WERI-Rb-1 (cell line): ENCODE data around the gene ANGPTL2.

Experiments used
- DNase-seq: peaks from one replicate; pipeline ENCODE4 v3.0.0-alpha.2; 2020
- H3K27ac ChIP-seq: fragments of 250-450 bp; sonication (Bioruptor Pico); 2 replicates; pipeline ENCODE4 v1.5.1; 2020; ENCODE audit warnings: mild to moderate bottlenecking, moderate library complexity
- H3K27me3 ChIP-seq: fragments of 250-450 bp; sonication (Bioruptor Pico); 2 replicates; pipeline ENCODE4 v1.5.1; 2021; ENCODE audit warnings: mild to moderate bottlenecking, low read depth, moderate library complexity; ENCODE audit not compliant: insufficient read depth, severe bottlenecking
- H3K36me3 ChIP-seq: fragments of 250-450 bp; sonication (Bioruptor Pico); 2 replicates; pipeline ENCODE4 v1.5.1; 2020; ENCODE audit warnings: mild to moderate bottlenecking, moderate library complexity
- H3K4me3 ChIP-seq: 2 replicates; pipeline ENCODE4 v1.5.1; 2011; ENCODE audit warnings: low read depth, mild to moderate bottlenecking, control low read depth, low read length
- H3K9me3 ChIP-seq: fragments of 250-450 bp; sonication (Bioruptor Pico); 2 replicates; pipeline ENCODE4 v1.5.1; 2021; ENCODE audit warnings: mild to moderate bottlenecking, moderate library complexity; ENCODE audit not compliant: severe bottlenecking
- TF ChIP-seq, protein P1 (sequence below): IDR thresholded peaks from 2 replicates; pipeline ENCODE4 v1.5.1; 2011; ENCODE audit warnings: low read depth, mild to moderate bottlenecking, control low read depth, inconsistent platforms, low read length

Gene ANGPTL2

DNA sequence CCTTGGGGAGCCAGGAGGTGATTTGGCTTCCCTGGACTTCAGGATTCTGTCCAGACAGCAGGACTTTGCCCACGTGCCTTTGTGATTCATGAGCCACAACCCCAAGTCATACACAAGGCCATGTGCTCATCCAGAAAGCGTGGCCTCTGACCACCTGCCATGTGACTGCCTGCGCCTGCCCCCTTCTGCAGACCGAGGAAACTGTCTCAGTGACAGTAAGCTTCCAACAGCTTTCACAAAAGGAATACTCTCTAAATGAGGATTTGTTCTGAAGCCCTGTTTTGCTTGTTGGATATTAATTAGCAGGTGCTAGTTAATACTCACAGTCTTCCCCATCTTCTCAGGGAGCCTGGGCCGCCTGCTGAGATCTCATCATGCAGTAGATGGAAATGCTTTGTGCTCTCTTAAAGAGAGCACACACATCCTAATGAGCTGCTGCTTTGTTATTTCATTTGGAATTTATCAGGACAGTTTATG is 36.9 kb upstream of the ANGPTL2 start:
- Histone ChIP-seq H3K4me3 (no peak overlapping the region), H3K27ac (peak overlapping the region; percentile 58), H3K27me3 (no peaks in the 10 kb centered on the region), H3K36me3 (no peaks in the 10 kb centered on the region), H3K9me3 (no peaks in the 10 kb centered on the region)
- peak; percentile 93 for DNase-seq
- TF ChIP-seq, protein P1, sequence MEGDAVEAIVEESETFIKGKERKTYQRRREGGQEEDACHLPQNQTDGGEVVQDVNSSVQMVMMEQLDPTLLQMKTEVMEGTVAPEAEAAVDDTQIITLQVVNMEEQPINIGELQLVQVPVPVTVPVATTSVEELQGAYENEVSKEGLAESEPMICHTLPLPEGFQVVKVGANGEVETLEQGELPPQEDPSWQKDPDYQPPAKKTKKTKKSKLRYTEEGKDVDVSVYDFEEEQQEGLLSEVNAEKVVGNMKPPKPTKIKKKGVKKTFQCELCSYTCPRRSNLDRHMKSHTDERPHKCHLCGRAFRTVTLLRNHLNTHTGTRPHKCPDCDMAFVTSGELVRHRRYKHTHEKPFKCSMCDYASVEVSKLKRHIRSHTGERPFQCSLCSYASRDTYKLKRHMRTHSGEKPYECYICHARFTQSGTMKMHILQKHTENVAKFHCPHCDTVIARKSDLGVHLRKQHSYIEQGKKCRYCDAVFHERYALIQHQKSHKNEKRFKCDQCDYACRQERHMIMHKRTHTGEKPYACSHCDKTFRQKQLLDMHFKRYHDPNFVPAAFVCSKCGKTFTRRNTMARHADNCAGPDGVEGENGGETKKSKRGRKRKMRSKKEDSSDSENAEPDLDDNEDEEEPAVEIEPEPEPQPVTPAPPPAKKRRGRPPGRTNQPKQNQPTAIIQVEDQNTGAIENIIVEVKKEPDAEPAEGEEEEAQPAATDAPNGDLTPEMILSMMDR, result peak; percentile 75

- no peaks in the 10 kb centered on the region for H3K36me3 ChIP-seq
- TF ChIP-seq, protein P1, result no peak
- H3K27me3 ChIP-seq, result no peaks in the 10 kb centered on the region
- H3K9me3 ChIP-seq, result no peaks in the 10 kb centered on the region
- DNase-seq, result no peak
- H3K27ac ChIP-seq, result peak overlapping the region; percentile 6
- no peak overlapping the region for H3K4me3 ChIP-seq
Measured at GRCh38 chr9:127158786-127159324, 36.4 kb upstream of the ANGPTL2 start.

DNA sequence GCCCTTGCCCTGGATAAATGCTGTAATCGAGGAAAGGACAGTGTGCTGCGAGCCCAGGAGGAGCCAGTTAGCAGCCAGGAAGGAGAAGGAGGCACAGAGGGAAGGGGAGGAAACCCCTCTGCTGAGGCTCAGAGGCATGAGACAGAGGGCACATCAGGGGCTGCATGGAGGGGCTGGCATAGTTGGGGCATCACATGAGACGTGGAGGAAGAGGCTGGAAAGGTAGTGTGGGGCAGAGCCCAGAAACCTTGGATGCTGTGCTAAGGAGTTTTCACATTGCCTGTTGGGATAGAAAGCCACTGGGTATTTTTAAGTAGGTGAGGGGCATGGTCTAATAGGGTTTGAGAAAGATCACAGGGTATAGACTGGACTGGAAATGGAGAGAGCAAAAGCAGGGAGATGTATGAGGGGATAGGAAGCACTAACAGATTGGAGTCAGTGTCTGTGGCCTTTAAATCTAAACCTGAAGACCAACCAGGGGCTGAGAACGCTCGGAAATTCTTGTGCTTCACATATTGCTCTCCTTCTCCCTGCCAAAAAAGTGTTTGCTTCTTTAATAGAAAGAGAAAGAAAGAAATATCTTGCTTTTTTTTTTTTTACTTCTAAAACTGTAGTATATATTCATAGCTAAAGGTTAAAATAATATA is 33.0 kb upstream of the ANGPTL2 start:
- Histone ChIP-seq H3K27ac (no peak overlapping the region), H3K27me3 (no peaks in the 10 kb centered on the region), H3K36me3 (no peaks in the 10 kb centered on the region), H3K4me3 (no peak overlapping the region), H3K9me3 (no peaks in the 10 kb centered on the region)
- no peak for DNase-seq
- TF ChIP-seq, protein P1, result no peak

DNA sequence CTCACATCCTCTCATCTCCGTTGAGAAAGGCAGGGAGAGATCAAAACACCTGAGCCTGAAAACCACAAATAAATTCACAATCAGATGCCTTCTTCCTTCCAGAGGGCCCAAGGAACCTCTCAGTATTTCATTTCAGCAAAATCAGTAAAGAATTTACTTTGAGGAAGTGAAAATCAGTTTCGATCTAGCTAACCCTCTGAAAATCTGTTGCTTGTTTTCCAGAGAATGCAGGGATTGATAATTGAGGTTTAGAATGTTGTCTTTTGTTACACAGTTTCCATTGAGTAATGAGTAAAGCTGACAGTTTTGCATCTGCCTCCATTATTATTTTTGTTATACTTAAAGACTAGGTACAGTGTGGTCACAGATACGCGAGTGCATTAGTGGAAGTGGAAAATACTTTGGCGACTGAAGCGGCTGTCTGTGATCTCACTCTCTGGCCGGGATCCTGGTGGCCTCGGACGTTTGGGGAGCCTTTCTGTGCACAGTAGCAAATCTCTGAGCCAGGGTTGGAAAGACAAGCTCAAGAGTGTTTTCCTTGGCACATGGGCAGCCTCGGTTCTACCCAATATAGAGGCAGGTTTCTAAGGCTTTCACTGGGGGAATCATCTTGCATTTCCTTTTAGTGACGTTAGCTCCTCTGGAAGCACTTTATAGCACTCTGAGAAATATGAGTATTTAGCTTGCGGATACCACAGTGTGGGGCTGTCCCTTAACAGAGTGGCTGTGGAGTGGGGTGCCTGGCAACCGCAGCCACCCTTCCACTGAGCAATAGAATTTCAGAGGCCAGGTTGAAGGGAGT is 32.2 kb upstream of the ANGPTL2 start:
- Histone ChIP-seq H3K27me3 (no peaks in the 10 kb centered on the region), H3K36me3 (no peaks in the 10 kb centered on the region), H3K27ac (no peak overlapping the region), H3K9me3 (no peaks in the 10 kb centered on the region), H3K4me3 (no peak overlapping the region)
- TF ChIP-seq, protein P1, result no peak
- DNase-seq, result no peak

DNA sequence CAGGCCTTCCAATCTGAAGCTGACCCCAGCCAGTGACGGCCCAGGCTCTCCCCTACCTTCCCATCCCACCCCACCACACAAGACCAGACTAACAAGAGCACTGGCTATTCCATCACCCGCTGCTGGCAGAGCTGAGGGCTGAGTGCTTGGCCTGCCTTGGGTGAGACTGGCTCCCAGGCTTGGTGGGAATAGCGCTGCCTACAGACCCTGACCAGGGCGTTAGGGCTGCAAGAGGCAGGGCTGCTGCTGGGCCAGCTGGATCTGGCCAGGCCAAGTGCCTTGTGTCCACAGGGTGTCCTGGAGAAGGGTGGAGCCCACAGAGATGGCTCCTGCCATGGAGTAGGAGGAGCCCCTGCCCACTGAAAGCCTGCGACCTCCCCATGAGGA is 31.6 kb upstream of the ANGPTL2 start:
- H3K27ac ChIP-seq, result no peak overlapping the region
- no peak for DNase-seq
- H3K36me3 ChIP-seq, result no peaks in the 10 kb centered on the region
- no peaks in the 10 kb centered on the region for H3K27me3 ChIP-seq
- no peaks in the 10 kb centered on the region for H3K9me3 ChIP-seq
- TF ChIP-seq, protein P1, result no peak
- H3K4me3 ChIP-seq, result no peak overlapping the region
